H1 (cell line): ENCODE measurements around the gene ARMH1. TPM values are rescaled to one million over a fixed set of nuclear protein-coding genes. Genes with fewer than 3 reads are reported as not detected.

ENCODE experiments used
- CTCF ChIA-PET: fragments of 300-600 bp; sonication (Branson Sonifier 250); formaldehyde crosslinking; loops from one replicate; lab custom pipeline; 2021; ENCODE audit not compliant: partially characterized antibody; lab: Charles Lee
- POLR2A ChIA-PET: fragments of 300-600 bp; sonication (Branson Sonifier 250); formaldehyde crosslinking; loops from one replicate; lab custom pipeline; 2021; ENCODE audit warnings: inconsistent platforms; ENCODE audit not compliant: partially characterized antibody; lab: Charles Lee
- DNase-seq, 2 experiments: peaks; one replicate each; pipeline versions ENCODE4 v3.0.0 to v3.0.0-alpha.2; 2010 to 2022; ENCODE audit warnings: low spot score in 2 of 2, low read depth in 1 of 2, mixed read lengths in 1 of 2
- FAIRE-seq: peaks from 2 replicates; lab custom pipeline; 2011; peaks lifted over from hg19 to GRCh38; lab: Jason Lieb, UNC
- H2AFZ ChIP-seq: 2 replicates; pipeline ENCODE4 v1.8.1; 2012; ENCODE audit warnings: low read length, inconsistent platforms
- H2AK5ac ChIP-seq: 2 replicates; pipeline ENCODE4 v1.6.1; 2013; ENCODE audit warnings: low read depth, low read length
- H2BK120ac ChIP-seq: replicated peaks from 2 replicates; pipeline ENCODE3; 2013; ENCODE audit warnings: low read depth, low read length, inconsistent platforms
- H2BK12ac ChIP-seq: 2 replicates; pipeline ENCODE4 v1.6.1; 2013; ENCODE audit warnings: low read depth, low read length
- H2BK15ac ChIP-seq: 2 replicates; pipeline ENCODE4 v1.6.1; 2013; ENCODE audit warnings: low read length
- H2BK20ac ChIP-seq: 2 replicates; pipeline ENCODE4 v1.6.1; 2013; ENCODE audit warnings: low read length
- H2BK5ac ChIP-seq: 2 replicates; pipeline ENCODE4 v1.6.1; 2013; ENCODE audit warnings: low read depth, low read length
- H3K14ac ChIP-seq: 2 replicates; pipeline ENCODE4 v1.6.1; 2013; ENCODE audit warnings: inconsistent platforms; ENCODE audit not compliant: insufficient read length
- H3K18ac ChIP-seq: 2 replicates; pipeline ENCODE4 v1.6.1; 2013; ENCODE audit warnings: low read length; ENCODE audit errors: extremely low read depth
- H3K23ac ChIP-seq: 2 replicates; pipeline ENCODE4 v1.6.1; 2013; ENCODE audit warnings: inconsistent platforms; ENCODE audit not compliant: insufficient read length
- H3K23me2 ChIP-seq: 2 replicates; pipeline ENCODE4 v1.6.1; 2013; ENCODE audit warnings: low read depth, low read length
- H3K27ac ChIP-seq: 2 replicates; pipeline ENCODE4 v1.6.1; 2011; ENCODE audit warnings: low read depth, low read length, inconsistent platforms
- H3K27me3 ChIP-seq, 4 experiments: replicated peaks in 1 of 4; 1 replicate in 1 of 4; 2 replicates in 3 of 4; pipeline versions ENCODE4 v1.6.1 to v1.8.1; 2011 to 2013; ENCODE audit warnings: low read length in 3 of 4, mild to moderate bottlenecking in 3 of 4, inconsistent platforms in 2 of 4, mixed read lengths in 2 of 4, moderate library complexity in 1 of 4; ENCODE audit not compliant: control insufficient read depth in 3 of 4, insufficient read depth in 3 of 4; ENCODE audit errors: extremely low read depth in 1 of 4
- H3K36me3 ChIP-seq, 4 experiments: 2 replicates each; pipeline versions ENCODE4 v1.6.1 to v1.8.1; 2011 to 2013; ENCODE audit warnings: mild to moderate bottlenecking in 4 of 4, low read length in 3 of 4, moderate library complexity in 2 of 4, control low read depth in 1 of 4, inconsistent platforms in 1 of 4; ENCODE audit not compliant: insufficient read depth in 4 of 4, control insufficient read depth in 2 of 4
- H3K4ac ChIP-seq: replicated peaks from 2 replicates; pipeline ENCODE3; 2013; ENCODE audit warnings: low read length, low read depth, mixed read lengths, inconsistent platforms; ENCODE audit not compliant: insufficient read length
- H3K4me1 ChIP-seq, 4 experiments: replicated peaks in 1 of 4; 1 replicate in 1 of 4; 2 replicates in 3 of 4; pipeline versions ENCODE4 v1.6.1 to v1.8.1; 2011 to 2013; ENCODE audit warnings: low read length in 3 of 4, inconsistent platforms in 2 of 4, mixed read lengths in 1 of 4; ENCODE audit not compliant: insufficient read depth in 4 of 4, control insufficient read depth in 3 of 4
- H3K4me2 ChIP-seq, 2 experiments: 2 replicates each; pipeline versions ENCODE4 v1.6.1 to v1.8.1; 2011 to 2013; ENCODE audit warnings: low read depth in 2 of 2, low read length in 2 of 2, control low read depth in 1 of 2, inconsistent platforms in 1 of 2, mild to moderate bottlenecking in 1 of 2; ENCODE audit not compliant: insufficient read depth in 1 of 2
- H3K4me3 ChIP-seq, 4 experiments: fragments of 200-600, 300-600 bp in 1 of 4; sonication (generic), shearing (Covaris generic), sonication (Bioruptor Twin) in 1 of 4; 2 replicates each; pipeline versions ENCODE4 v1.5.1 to v1.8.1; 2011 to 2016; ENCODE audit warnings: low read length in 4 of 4, low read depth in 3 of 4, control low read depth in 2 of 4, inconsistent platforms in 2 of 4, mild to moderate bottlenecking in 2 of 4, mixed read lengths in 1 of 4, moderate library complexity in 1 of 4; ENCODE audit not compliant: insufficient read depth in 2 of 4; ENCODE audit errors: extremely low read depth in 1 of 4
- H3K56ac ChIP-seq: replicated peaks from 2 replicates; pipeline ENCODE3; 2013; ENCODE audit warnings: low read depth, mild to moderate bottlenecking, mixed read lengths, low read length, inconsistent platforms; ENCODE audit not compliant: insufficient read length
- H3K79me1 ChIP-seq: 2 replicates; pipeline ENCODE4 v1.6.1; 2013; ENCODE audit warnings: low read depth, low read length, control low read depth
- H3K79me2 ChIP-seq, 2 experiments: 2 replicates each; pipeline versions ENCODE4 v1.6.1 to v1.8.1; 2012 to 2013; ENCODE audit warnings: low read length in 2 of 2, mild to moderate bottlenecking in 2 of 2, inconsistent platforms in 1 of 2; ENCODE audit not compliant: insufficient read depth in 2 of 2, control insufficient read depth in 1 of 2
- H3K9ac ChIP-seq, 4 experiments: replicated peaks in 1 of 4; 1 replicate in 1 of 4; 2 replicates in 3 of 4; pipeline versions ENCODE4 v1.6.1 to v1.8.1; 2011 to 2013; ENCODE audit warnings: low read depth in 3 of 4, low read length in 3 of 4, control low read depth in 2 of 4, mild to moderate bottlenecking in 2 of 4, moderate library complexity in 2 of 4, inconsistent platforms in 1 of 4; ENCODE audit errors: extremely low read depth in 1 of 4
- H3K9me3 ChIP-seq, 2 experiments: 2 replicates each; pipeline versions ENCODE4 v1.6.1 to v1.8.1; 2012 to 2013; ENCODE audit warnings: mild to moderate bottlenecking in 2 of 2, moderate library complexity in 2 of 2, control low read depth in 1 of 2, inconsistent platforms in 1 of 2, low read depth in 1 of 2, low read length in 1 of 2, mixed read lengths in 1 of 2; ENCODE audit not compliant: insufficient read depth in 2 of 2
- H4K20me1 ChIP-seq, 2 experiments: replicated peaks in 1 of 2; 2 replicates each; pipeline versions ENCODE3 to v1.8.1; 2011 to 2013; ENCODE audit warnings: inconsistent platforms in 2 of 2, low read length in 2 of 2, mild to moderate bottlenecking in 1 of 2; ENCODE audit not compliant: insufficient read depth in 2 of 2, control insufficient read depth in 1 of 2
- H4K5ac ChIP-seq: 2 replicates; pipeline ENCODE4 v1.6.1; 2013; ENCODE audit warnings: low read length, low read depth, mixed read lengths, inconsistent platforms; ENCODE audit not compliant: insufficient read length
- H4K8ac ChIP-seq: 2 replicates; pipeline ENCODE4 v1.8.0; 2013; ENCODE audit warnings: mild to moderate bottlenecking, moderate library complexity, low read length, inconsistent platforms; ENCODE audit not compliant: insufficient read depth; ENCODE audit errors: extremely low read depth
- H4K91ac ChIP-seq: replicated peaks from 2 replicates; pipeline ENCODE3; 2013; ENCODE audit warnings: low read length, mixed read lengths, inconsistent platforms; ENCODE audit not compliant: insufficient read length
- ASH2L ChIP-seq: fragments of 200-600, 300-600 bp; sonication (generic); IDR thresholded peaks from one replicate; pipeline ENCODE4 v1.7.1; 2017; ENCODE audit warnings: low read length
- HDAC2 ChIP-seq, 2 experiments: fragments of 300-600 bp in 1 of 2; sonication (generic) in 1 of 2; IDR thresholded peaks; 2 replicates each; pipeline ENCODE4 v1.6.1; 2011 to 2012; ENCODE audit warnings: low read depth in 2 of 2, low read length in 2 of 2, mild to moderate bottlenecking in 2 of 2, moderate library complexity in 2 of 2, borderline replicate concordance in 1 of 2, inconsistent platforms in 1 of 2
- TBP ChIP-seq: IDR thresholded peaks from 2 replicates; pipeline ENCODE4 v1.6.1; 2011; ENCODE audit warnings: low read depth, low read length, improper control_type of control experiment
- WGBS, 2 experiments: shearing (Covaris generic) in 1 of 2; methylation state at CpG; one replicate each; pipeline versions ENCODE4 v1.1.6 to v1.1.7; 2013 to 2015; ENCODE audit warnings: low lambda C conversion rate in 2 of 2, mixed read lengths in 2 of 2, inconsistent platforms in 1 of 2, low coverage in 1 of 2, missing lambda C conversion rate in 1 of 2; ENCODE audit not compliant: insufficient replicate concordance in 2 of 2, insufficient coverage in 1 of 2, insufficient read length in 1 of 2; ENCODE audit errors: extremely low coverage in 1 of 2, missing lambda C conversion rate in 1 of 2; 5-methylcytosine and 5-hydroxymethylcytosine counted together
- polyA plus RNA-seq, 7 experiments: library from polyadenylated mRNA; depleted of rRNA in 3 of 7; stranded (reverse) in 5 of 7; unstranded in 2 of 7; fragments of >200 nt in 5 of 7; fragments of 200-250 nt in 2 of 7; gene quantifications; 1 replicate in 5 of 7; 2 replicates in 1 of 7; 4 replicates in 1 of 7; pipeline versions ENCODE4 v1.2.1 to v1.2.3, GENCODE V29; 2011 to 2013; ENCODE audit warnings: missing spikeins in 2 of 7, mixed read lengths in 2 of 7
- total RNA-seq: library from RNA; stranded (reverse); fragmentation: NEBNext Ultra II Directional; extraction: Animal tissue kit (Norgen Biotek cat#: 25700); gene quantifications from 2 replicates; pipeline ENCODE4 v1.2.1, GENCODE V29; 2021

Gene ARMH1
- total and polyA plus RNA-seq, 2 of the 8 experiments (the other 6 are each of a cell fraction or from before 2014, with no cell fraction given) = 0.82 to 0.85 TPM

DNA sequence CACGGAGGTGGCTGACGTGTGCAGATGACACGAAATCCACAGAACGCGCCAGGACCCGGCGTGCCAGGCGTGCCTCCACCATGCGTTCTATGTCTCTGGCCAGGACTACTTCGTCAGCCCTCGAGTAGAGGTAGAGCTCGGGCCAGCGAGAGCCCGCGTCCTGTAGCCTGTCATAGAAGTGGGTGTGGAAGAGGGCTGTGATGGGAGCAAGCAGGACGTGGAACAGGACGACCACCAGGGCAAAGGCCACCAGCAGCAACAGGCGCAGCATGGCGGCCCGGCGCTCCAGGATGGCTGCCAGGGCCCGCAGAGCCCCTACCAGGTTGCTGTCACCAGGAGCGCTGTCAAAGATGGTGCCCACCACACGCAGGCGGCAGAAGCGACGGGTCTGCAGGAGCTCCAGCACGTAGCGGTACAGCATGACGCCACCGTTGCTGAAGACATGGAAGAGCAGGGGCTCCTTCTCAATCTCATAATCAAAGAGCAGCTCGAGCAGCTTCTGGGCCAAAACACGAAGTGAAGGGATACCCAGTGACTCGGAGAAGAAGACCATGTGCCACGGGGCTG lies 19.8 kb upstream of the ARMH1 start:
- FAIRE-seq = no peak
- no peak for DNase-seq
- H2BK15ac ChIP-seq = no peak overlapping the region
- no peak overlapping the region for H3K14ac ChIP-seq
- H4K5ac ChIP-seq = no peak overlapping the region
- H4K20me1 ChIP-seq = peaks cover 0 to 2% of the 10 kb centered on the region in 2 experiments
- no peaks in the 10 kb centered on the region for H3K79me2 ChIP-seq
- H3K79me1 ChIP-seq = no peaks in the 10 kb centered on the region
- no peaks in the 10 kb centered on the region for H3K23me2 ChIP-seq
- H3K9me3 ChIP-seq = no peaks in the 10 kb centered on the region
- H3K4me1 ChIP-seq = peaks cover 0 to 15% (median 8%) of the 10 kb centered on the region in 4 experiments; a peak in 5 of 7 replicates
- WGBS, 2 experiments = 93% methylated on average over 34 of the region's 35 CpGs; no CpG with 5 or more reads in 1 of the 2 experiments
- no peak overlapping the region for H3K4me2 ChIP-seq
- H2BK20ac ChIP-seq = no peak overlapping the region
- no peaks in the 10 kb centered on the region for H3K27me3 ChIP-seq
- no peak overlapping the region for H2AK5ac ChIP-seq
- no peak overlapping the region for H2AFZ ChIP-seq
- no peak overlapping the region for H3K9ac ChIP-seq
- H3K4me3 ChIP-seq = no peak overlapping the region
- no peak overlapping the region for H4K91ac ChIP-seq
- no peak overlapping the region for H3K56ac ChIP-seq
- H3K27ac ChIP-seq = no peak overlapping the region
- ChIA-PET CTCF (interaction anchor here (0.6 to 3.4 kb wide), 23 partner anchors 9 to 563 kb away, joined by 3 to 29 read pairs (median 4); partner anchors contain the start of genes ARMH1 and TMEM53), POLR2A (interaction anchor here (1.2 to 3.0 kb wide), 4 partner anchors 13 to 49 kb away, joined by 3 to 17 read pairs (median 4); no protein-coding TSS in a partner anchor)
- H4K8ac ChIP-seq = no peak overlapping the region
- H3K36me3 ChIP-seq = peaks cover 2 to 13% (median 5%) of the 10 kb centered on the region in 4 experiments; a peak in 4 of 8 replicates
- H2BK5ac ChIP-seq = no peak overlapping the region
- H3K18ac ChIP-seq = no peak overlapping the region
- H3K4ac ChIP-seq = no peak overlapping the region
- no peak overlapping the region for H3K23ac ChIP-seq
- no peak overlapping the region for H2BK120ac ChIP-seq
- H2BK12ac ChIP-seq = no peak overlapping the region
- TF ChIP-seq TBP (no peak), ASH2L (no peak), HDAC2 (IDR thresholded peaks at IDR 0.05; ENCODE audit: borderline replicate concordance in 1 of 2, low read depth in 2 of 2, low read length in 2 of 2) (no peak)
